ENCODE results near the gene RAB31.

- no peak for TF ChIP-seq POLR2AphosphoS5 (IDR thresholded peaks at IDR 0.05; ENCODE audit: borderline replicate concordance, low read depth, low read length)
- no peak for TF ChIP-seq EZH2 (IDR thresholded peaks at IDR 0.05)
- TF ChIP-seq FOXP2 (optimal IDR thresholded peaks at IDR 0.05; ENCODE audit: control extremely low read depth, extremely low read length, insufficient read depth): no peak
These were observed 45.7 kb downstream of the RAB31 start for GRCh38 chr18:9753846-9754245.
